Measurements from ENCODE around the gene AHRR. TPM values are rescaled to one million over a fixed set of nuclear protein-coding genes. Genes with fewer than 3 reads are reported as not detected.

The AHRR gene
- total RNA-seq, 1 donor from 2014 or later = 11.3 TPM

GRCh38 chr5:352639-353611, 31.4 kb downstream of the AHRR start:
- DNase-seq (ENCODE audit: extremely low spot score in 2 of 2) = peak in 1 of 2 donors; percentile 72
- Histone ChIP-seq H3K27ac (no peak overlapping the region), H3K36me3 (no peaks in the 10 kb centered on the region), H3K4me1 (no peaks in the 10 kb centered on the region), H3K27me3 (no peaks in the 10 kb centered on the region), H3K4me3 (no peak overlapping the region), H3K9me3 (no peaks in the 10 kb centered on the region)
- TF ChIP-seq, protein P1, sequence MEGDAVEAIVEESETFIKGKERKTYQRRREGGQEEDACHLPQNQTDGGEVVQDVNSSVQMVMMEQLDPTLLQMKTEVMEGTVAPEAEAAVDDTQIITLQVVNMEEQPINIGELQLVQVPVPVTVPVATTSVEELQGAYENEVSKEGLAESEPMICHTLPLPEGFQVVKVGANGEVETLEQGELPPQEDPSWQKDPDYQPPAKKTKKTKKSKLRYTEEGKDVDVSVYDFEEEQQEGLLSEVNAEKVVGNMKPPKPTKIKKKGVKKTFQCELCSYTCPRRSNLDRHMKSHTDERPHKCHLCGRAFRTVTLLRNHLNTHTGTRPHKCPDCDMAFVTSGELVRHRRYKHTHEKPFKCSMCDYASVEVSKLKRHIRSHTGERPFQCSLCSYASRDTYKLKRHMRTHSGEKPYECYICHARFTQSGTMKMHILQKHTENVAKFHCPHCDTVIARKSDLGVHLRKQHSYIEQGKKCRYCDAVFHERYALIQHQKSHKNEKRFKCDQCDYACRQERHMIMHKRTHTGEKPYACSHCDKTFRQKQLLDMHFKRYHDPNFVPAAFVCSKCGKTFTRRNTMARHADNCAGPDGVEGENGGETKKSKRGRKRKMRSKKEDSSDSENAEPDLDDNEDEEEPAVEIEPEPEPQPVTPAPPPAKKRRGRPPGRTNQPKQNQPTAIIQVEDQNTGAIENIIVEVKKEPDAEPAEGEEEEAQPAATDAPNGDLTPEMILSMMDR (IDR thresholded peaks at IDR 0.05) = no peak
- TF ChIP-seq POLR2AphosphoS5 (IDR thresholded peaks at IDR 0.05; ENCODE audit: insufficient read depth in 1 of 2, low read depth in 1 of 2) (no peak), POLR2A (IDR thresholded peaks at IDR 0.05) (no peak)
- intact Hi-C loops (cut with DNase I) = no loop called here

DNA sequence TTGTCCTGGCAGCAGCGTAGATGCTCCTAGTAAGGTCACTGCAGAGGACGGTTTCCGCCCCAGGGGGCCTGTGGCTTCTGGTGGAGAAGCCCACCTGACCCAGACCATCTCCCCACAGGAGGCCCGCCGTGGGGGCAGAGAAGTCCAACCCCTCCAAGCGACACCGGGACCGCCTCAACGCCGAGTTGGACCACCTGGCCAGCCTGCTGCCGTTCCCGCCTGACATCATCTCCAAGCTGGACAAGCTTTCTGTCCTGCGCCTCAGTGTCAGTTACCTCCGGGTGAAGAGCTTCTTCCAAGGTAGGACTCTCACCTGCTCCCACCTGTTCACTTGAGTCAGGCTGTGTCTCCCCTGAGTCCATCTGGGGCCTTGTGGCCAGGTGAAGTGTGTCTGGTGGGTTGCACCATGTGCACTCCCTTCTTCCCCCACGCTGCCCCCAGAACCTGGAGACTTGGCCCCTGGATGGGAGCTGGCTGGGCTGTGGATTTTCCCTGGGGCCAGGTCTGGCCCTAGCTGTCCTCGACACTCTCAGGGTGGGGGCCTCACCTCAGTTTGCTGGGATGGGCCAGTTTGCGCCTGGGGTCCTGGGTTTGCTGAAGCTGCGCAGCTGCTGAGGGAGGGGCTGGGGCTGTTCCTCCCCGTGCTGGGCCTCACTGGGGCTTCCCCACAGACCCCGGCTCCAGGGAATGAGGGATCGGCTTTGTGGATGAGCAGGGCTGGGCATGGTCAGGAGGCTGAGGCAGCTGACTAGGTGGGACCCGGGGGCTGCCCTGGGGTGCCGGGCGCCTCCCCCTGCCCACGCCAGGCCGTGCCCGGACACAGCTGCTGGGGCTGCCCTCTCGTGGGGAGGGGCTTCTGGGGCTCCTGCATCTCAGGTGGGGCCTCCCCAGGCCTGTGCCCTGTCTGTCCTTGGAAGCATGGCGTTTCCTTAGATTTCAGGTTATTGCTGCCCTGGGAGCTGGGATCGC, 32.4 kb downstream of the AHRR start:
- intact Hi-C loops (cut with DNase I) = no loop called here
- Histone ChIP-seq H3K36me3 (no peaks in the 10 kb centered on the region), H3K27ac (no peak overlapping the region), H3K4me1 (no peaks in the 10 kb centered on the region), H3K4me3 (no peak overlapping the region), H3K27me3 (no peaks in the 10 kb centered on the region), H3K9me3 (no peaks in the 10 kb centered on the region)
- no peak for TF ChIP-seq POLR2A (IDR thresholded peaks at IDR 0.05)
- TF ChIP-seq, protein P1 (IDR thresholded peaks at IDR 0.05) = no peak
- TF ChIP-seq POLR2AphosphoS5 (IDR thresholded peaks at IDR 0.05; ENCODE audit: insufficient read depth in 1 of 2, low read depth in 1 of 2) = no peak
- peak; percentile 32 to 46 for DNase-seq (ENCODE audit: extremely low spot score in 2 of 2)

DNA sequence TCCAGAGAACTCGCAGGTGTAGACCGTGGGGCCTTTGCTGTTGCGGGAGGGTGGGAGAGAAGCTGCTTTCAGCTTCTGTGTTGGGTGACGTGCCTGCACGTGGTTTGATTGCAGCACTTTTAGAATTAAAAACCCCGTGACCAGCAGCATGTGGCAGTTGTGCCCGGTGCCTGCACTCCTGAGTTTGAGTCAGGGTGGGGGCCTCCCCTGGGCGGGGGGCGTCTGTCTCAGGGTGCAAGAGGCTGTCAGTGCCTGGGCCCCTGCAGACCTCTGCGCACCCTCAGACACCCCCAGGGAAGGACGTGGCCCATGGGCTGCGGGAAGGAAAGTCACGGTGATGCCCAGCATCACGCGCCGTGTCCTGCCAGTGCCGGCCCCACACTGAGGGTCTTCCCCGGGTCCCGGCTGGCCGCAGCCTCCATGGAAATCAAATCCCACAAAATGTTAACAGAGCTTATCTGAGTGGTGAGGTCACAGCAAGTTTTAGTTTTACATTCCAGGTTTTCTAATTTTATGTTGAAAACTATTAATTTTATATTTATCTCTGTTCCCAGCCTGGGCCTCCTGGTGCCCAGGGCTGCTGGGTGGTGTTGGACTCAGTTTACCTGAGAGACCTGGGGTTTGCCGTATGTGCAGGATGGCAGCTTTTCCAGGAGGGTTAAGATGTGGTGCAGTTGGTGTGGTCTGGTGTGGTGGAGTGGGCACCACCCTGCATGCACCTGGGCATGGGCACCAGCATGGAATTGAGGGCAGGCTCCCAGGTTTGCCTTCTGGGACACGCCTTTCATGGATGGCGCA, 33.3 kb downstream of the AHRR start:
- Histone ChIP-seq H3K36me3 (no peaks in the 10 kb centered on the region), H3K4me1 (no peaks in the 10 kb centered on the region), H3K27me3 (no peaks in the 10 kb centered on the region), H3K4me3 (no peak overlapping the region), H3K27ac (no peak overlapping the region), H3K9me3 (no peaks in the 10 kb centered on the region)
- intact Hi-C loops (cut with DNase I) = no loop called here
- TF ChIP-seq, protein P1 (IDR thresholded peaks at IDR 0.05) = no peak
- TF ChIP-seq POLR2A (IDR thresholded peaks at IDR 0.05) = no peak
- TF ChIP-seq POLR2AphosphoS5 (IDR thresholded peaks at IDR 0.05; ENCODE audit: insufficient read depth in 1 of 2, low read depth in 1 of 2) = no peak
- peak in 1 of 2 donors; percentile 55 for DNase-seq (ENCODE audit: extremely low spot score in 2 of 2)

- H3K4me1 ChIP-seq = no peaks in the 10 kb centered on the region
- H3K27ac ChIP-seq = no peak overlapping the region
- no peak overlapping the region for H3K4me3 ChIP-seq
- H3K36me3 ChIP-seq = no peaks in the 10 kb centered on the region
- intact Hi-C loops (cut with DNase I) = no loop called here
- no peaks in the 10 kb centered on the region for H3K27me3 ChIP-seq
- DNase-seq (ENCODE audit: extremely low spot score in 2 of 2) = peak; percentile 67 to 89
- no peak for TF ChIP-seq POLR2A (IDR thresholded peaks at IDR 0.05)
- no peak for TF ChIP-seq POLR2AphosphoS5 (IDR thresholded peaks at IDR 0.05; ENCODE audit: insufficient read depth in 1 of 2, low read depth in 1 of 2)
- TF ChIP-seq, protein P1 (IDR thresholded peaks at IDR 0.05) = no peak
- no peaks in the 10 kb centered on the region for H3K9me3 ChIP-seq
These were observed 33.9 kb downstream of the AHRR start for GRCh38 chr5:355379-355935.
